ENCODE measurements around the gene BCL6B. TPM values are rescaled to one million over a fixed set of nuclear protein-coding genes. Genes with fewer than 3 reads are reported as not detected.

Gene BCL6B
- total RNA-seq, 2 experiments from 2014 or later: not detected

GRCh38 chr17:7074931-7075330, 52.1 kb downstream of the BCL6B start:
- no peaks in the 10 kb centered on the region for H3K9me3 ChIP-seq (ENCODE audit: low read length)
- TF ChIP-seq, protein P1, sequence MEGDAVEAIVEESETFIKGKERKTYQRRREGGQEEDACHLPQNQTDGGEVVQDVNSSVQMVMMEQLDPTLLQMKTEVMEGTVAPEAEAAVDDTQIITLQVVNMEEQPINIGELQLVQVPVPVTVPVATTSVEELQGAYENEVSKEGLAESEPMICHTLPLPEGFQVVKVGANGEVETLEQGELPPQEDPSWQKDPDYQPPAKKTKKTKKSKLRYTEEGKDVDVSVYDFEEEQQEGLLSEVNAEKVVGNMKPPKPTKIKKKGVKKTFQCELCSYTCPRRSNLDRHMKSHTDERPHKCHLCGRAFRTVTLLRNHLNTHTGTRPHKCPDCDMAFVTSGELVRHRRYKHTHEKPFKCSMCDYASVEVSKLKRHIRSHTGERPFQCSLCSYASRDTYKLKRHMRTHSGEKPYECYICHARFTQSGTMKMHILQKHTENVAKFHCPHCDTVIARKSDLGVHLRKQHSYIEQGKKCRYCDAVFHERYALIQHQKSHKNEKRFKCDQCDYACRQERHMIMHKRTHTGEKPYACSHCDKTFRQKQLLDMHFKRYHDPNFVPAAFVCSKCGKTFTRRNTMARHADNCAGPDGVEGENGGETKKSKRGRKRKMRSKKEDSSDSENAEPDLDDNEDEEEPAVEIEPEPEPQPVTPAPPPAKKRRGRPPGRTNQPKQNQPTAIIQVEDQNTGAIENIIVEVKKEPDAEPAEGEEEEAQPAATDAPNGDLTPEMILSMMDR (conservative IDR thresholded peaks at IDR 0.05; ENCODE audit: low read length): no peak
- TF ChIP-seq EZH2phosphoT487 (IDR thresholded peaks at IDR 0.05; ENCODE audit: borderline replicate concordance, low read depth, low read length): no peak
- H3K9me2 ChIP-seq (ENCODE audit: insufficient read depth, low read length): no peaks in the 10 kb centered on the region
- H4K20me1 ChIP-seq (ENCODE audit: insufficient read depth, low read length): no peaks in the 10 kb centered on the region
- no peak for DNase-seq (ENCODE audit: low spot score)
- ChIA-PET POLR2A (no interaction called here), CTCF (ENCODE audit: unreplicated experiment) (no interaction called here)
- no peaks in the 10 kb centered on the region for H3K4me1 ChIP-seq (ENCODE audit: insufficient read depth, low read length, poor library complexity, severe bottlenecking)
- H3K4me3 ChIP-seq (ENCODE audit: low read depth, low read length, poor library complexity, severe bottlenecking): no peak overlapping the region
- no TSS peak for BruUV-seq (replicated peaks)
- H3K27ac ChIP-seq (ENCODE audit: low read depth, low read length, poor library complexity, severe bottlenecking): no peak overlapping the region
- no peak overlapping the region for H3K4me2 ChIP-seq (ENCODE audit: low read length)
- no peaks in the 10 kb centered on the region for H3K79me2 ChIP-seq (ENCODE audit: insufficient read depth, low read depth, low read length)
- intact Hi-C loops (cut with micrococcal nuclease; ENCODE audit: unreplicated experiment): no loop called here
- H3K36me3 ChIP-seq (ENCODE audit: insufficient read depth, low read length): no peaks in the 10 kb centered on the region
- H2AFZ ChIP-seq (ENCODE audit: low read length): no peak overlapping the region

DNA sequence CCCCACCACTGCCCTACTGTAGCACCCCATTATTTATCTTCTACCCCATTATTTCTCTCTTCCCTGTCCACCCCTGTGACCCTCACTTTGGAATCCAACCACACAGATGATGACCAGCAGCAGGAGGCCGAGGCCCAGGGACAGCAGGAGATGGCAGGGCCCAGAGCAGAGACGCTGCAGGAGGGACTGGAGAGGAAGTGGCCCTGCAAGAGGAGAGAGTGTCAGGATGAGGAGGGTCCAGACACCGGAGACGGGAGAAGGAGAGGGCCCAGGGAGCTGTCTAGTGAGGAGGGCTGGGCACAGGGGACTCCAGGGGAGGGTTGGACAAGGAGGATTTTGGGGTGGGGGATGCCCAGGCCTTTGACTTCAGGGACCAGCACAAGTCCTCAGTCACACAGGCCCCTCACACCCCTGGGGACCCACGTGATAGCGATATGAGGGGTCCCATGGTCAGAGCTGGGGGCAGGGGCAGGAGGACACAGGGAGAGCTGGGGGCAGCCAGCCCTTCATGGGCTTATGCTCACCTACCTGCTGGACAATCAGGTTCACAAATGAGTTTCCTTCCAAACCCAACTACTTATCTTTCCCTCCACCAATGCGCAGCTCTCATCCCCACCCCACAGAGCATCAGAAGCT, 55.2 kb downstream of the BCL6B start:
- H3K4me2 ChIP-seq (ENCODE audit: low read length): no peak overlapping the region
- no peak overlapping the region for H3K4me3 ChIP-seq (ENCODE audit: low read depth, low read length, poor library complexity, severe bottlenecking)
- no peaks in the 10 kb centered on the region for H4K20me1 ChIP-seq (ENCODE audit: insufficient read depth, low read length)
- no TSS peak for BruUV-seq (replicated peaks)
- POLR2A ChIA-PET: no interaction called here
- H2AFZ ChIP-seq (ENCODE audit: low read length): no peak overlapping the region
- no peak for DNase-seq (ENCODE audit: low spot score)
- no peaks in the 10 kb centered on the region for H3K9me2 ChIP-seq (ENCODE audit: insufficient read depth, low read length)
- TF ChIP-seq, protein P1 (conservative IDR thresholded peaks at IDR 0.05; ENCODE audit: low read length): no peak
- H3K27ac ChIP-seq (ENCODE audit: low read depth, low read length, poor library complexity, severe bottlenecking): no peak overlapping the region
- H3K36me3 ChIP-seq (ENCODE audit: insufficient read depth, low read length): no peaks in the 10 kb centered on the region
- CTCF ChIA-PET (ENCODE audit: unreplicated experiment): no interaction called here
- intact Hi-C loops (cut with micrococcal nuclease; ENCODE audit: unreplicated experiment): no loop called here
- H3K9me3 ChIP-seq (ENCODE audit: low read length): no peaks in the 10 kb centered on the region
- no peaks in the 10 kb centered on the region for H3K4me1 ChIP-seq (ENCODE audit: insufficient read depth, low read length, poor library complexity, severe bottlenecking)
- no peaks in the 10 kb centered on the region for H3K79me2 ChIP-seq (ENCODE audit: insufficient read depth, low read depth, low read length)

DNA sequence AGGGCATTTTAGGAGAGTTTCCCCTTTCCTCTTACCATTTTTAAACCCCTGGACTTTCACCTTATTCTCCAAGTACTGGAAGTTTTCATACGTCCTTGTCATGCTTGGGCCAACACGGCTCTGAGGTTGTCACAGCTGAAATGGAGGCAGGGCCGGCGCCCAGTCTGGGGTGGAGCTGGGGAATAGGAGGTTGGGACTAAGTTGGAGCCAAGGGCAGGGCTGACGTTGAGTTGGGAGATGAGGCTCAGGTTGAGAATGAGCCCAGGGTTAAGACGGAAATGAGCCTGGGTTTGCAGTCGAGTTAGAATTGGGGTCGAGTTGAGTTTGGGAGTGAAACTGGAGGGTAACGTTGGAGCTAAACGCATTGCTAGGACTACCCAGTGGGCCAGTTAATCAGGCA, 55.9 kb downstream of the BCL6B start:
- no peaks in the 10 kb centered on the region for H3K9me2 ChIP-seq (ENCODE audit: insufficient read depth, low read length)
- no peak overlapping the region for H3K4me2 ChIP-seq (ENCODE audit: low read length)
- no peak overlapping the region for H3K4me3 ChIP-seq (ENCODE audit: low read depth, low read length, poor library complexity, severe bottlenecking)
- no peaks in the 10 kb centered on the region for H4K20me1 ChIP-seq (ENCODE audit: insufficient read depth, low read length)
- no peak for DNase-seq (ENCODE audit: low spot score)
- H3K4me1 ChIP-seq (ENCODE audit: insufficient read depth, low read length, poor library complexity, severe bottlenecking): no peaks in the 10 kb centered on the region
- no peak for TF ChIP-seq EZH2phosphoT487 (IDR thresholded peaks at IDR 0.05; ENCODE audit: borderline replicate concordance, low read depth, low read length)
- TF ChIP-seq, protein P1 (conservative IDR thresholded peaks at IDR 0.05; ENCODE audit: low read length): no peak
- no peak overlapping the region for H3K27ac ChIP-seq (ENCODE audit: low read depth, low read length, poor library complexity, severe bottlenecking)
- H3K9me3 ChIP-seq (ENCODE audit: low read length): no peaks in the 10 kb centered on the region
- ChIA-PET POLR2A (interaction anchor here (0.6 kb wide), 1 partner anchor 90 kb away, joined by 5 read pairs; no protein-coding TSS in a partner anchor), CTCF (ENCODE audit: unreplicated experiment) (no interaction called here)
- H3K36me3 ChIP-seq (ENCODE audit: insufficient read depth, low read length): no peaks in the 10 kb centered on the region
- BruUV-seq (replicated peaks): no TSS peak
- intact Hi-C loops (cut with micrococcal nuclease; ENCODE audit: unreplicated experiment): no loop called here
- H3K79me2 ChIP-seq (ENCODE audit: insufficient read depth, low read depth, low read length): no peaks in the 10 kb centered on the region
- no peak overlapping the region for H2AFZ ChIP-seq (ENCODE audit: low read length)

Small RNA genes lying within 50 kb of the gene (small RNA-seq; reads per million reads assigned to genes)
- not detected for gene AC120057.1

Other genes starting within 250 kb of the BCL6B start
- not detected in 2 replicates for gene FBXO39, start 246.8 kb upstream of the BCL6B start, total RNA-seq (2014; rRNA removed; shearing (Covaris generic))
- not detected in 2 replicates for gene FBXO39, start 246.8 kb upstream of the BCL6B start, total RNA-seq (2022)
- gene TEKT1, start 191.3 kb upstream of the BCL6B start, total RNA-seq (2014; rRNA removed; shearing (Covaris generic)): not detected in 2 replicates
- not detected in 2 replicates for gene TEKT1, start 191.3 kb upstream of the BCL6B start, total RNA-seq (2022)
- gene ALOX12, start 27.0 kb upstream of the BCL6B start, total RNA-seq (2014; rRNA removed; shearing (Covaris generic)): not detected in 2 replicates
- not detected in 2 replicates for gene ALOX12, start 27.0 kb upstream of the BCL6B start, total RNA-seq (2022)
- 110 and 145 TPM in 2 replicates for gene RNASEK, start 10.4 kb upstream of the BCL6B start, total RNA-seq (2014; rRNA removed; shearing (Covaris generic))
- 126 and 139 TPM in 2 replicates for gene RNASEK, start 10.4 kb upstream of the BCL6B start, total RNA-seq (2022)
- gene SLC16A13, start 13.0 kb downstream of the BCL6B start, total RNA-seq (2014; rRNA removed; shearing (Covaris generic)): 0.77 and 2.8 TPM in 2 replicates
- gene SLC16A13, start 13.0 kb downstream of the BCL6B start, total RNA-seq (2022): 18.3 and 22.5 TPM in 2 replicates
- gene SLC16A11, start 21.0 kb downstream of the BCL6B start, total RNA-seq (2014; rRNA removed; shearing (Covaris generic)): not detected in 2 replicates
- gene SLC16A11, start 21.0 kb downstream of the BCL6B start, total RNA-seq (2022): not detected in 2 replicates
- not detected in 2 replicates for gene CLEC10A, start 57.2 kb downstream of the BCL6B start, total RNA-seq (2014; rRNA removed; shearing (Covaris generic))
- not detected in 2 replicates for gene CLEC10A, start 57.2 kb downstream of the BCL6B start, total RNA-seq (2022)
- not detected in 2 replicates for gene ASGR2, start 91.8 kb downstream of the BCL6B start, total RNA-seq (2014; rRNA removed; shearing (Covaris generic))
- not detected in 2 replicates for gene ASGR2, start 91.8 kb downstream of the BCL6B start, total RNA-seq (2022)
- gene ASGR1, start 156.3 kb downstream of the BCL6B start, total RNA-seq (2014; rRNA removed; shearing (Covaris generic)): 0.23 and 1.1 TPM in 2 replicates
- gene ASGR1, start 156.3 kb downstream of the BCL6B start, total RNA-seq (2022): 0.85 and 1.2 TPM in 2 replicates
- 9.0 and 15.4 TPM in 2 replicates for gene DLG4, start 196.8 kb downstream of the BCL6B start, total RNA-seq (2014; rRNA removed; shearing (Covaris generic))
- 27.3 and 30.2 TPM in 2 replicates for gene DLG4, start 196.8 kb downstream of the BCL6B start, total RNA-seq (2022)
- 226 and 297 TPM in 2 replicates for gene ACADVL, start 196.9 kb downstream of the BCL6B start, total RNA-seq (2014; rRNA removed; shearing (Covaris generic))
- 204 and 238 TPM in 2 replicates for gene ACADVL, start 196.9 kb downstream of the BCL6B start, total RNA-seq (2022)
- 84.3 and 98.8 TPM in 2 replicates for gene DVL2, start 211.5 kb downstream of the BCL6B start, total RNA-seq (2014; rRNA removed; shearing (Covaris generic))
- gene DVL2, start 211.5 kb downstream of the BCL6B start, total RNA-seq (2022): 99.9 and 100 TPM in 2 replicates
- gene PHF23, start 216.4 kb downstream of the BCL6B start, total RNA-seq (2014; rRNA removed; shearing (Covaris generic)): 47.7 and 50.8 TPM in 2 replicates
- 36.5 and 43.3 TPM in 2 replicates for gene PHF23, start 216.4 kb downstream of the BCL6B start, total RNA-seq (2022)
- 106 and 128 TPM in 2 replicates for gene GABARAP, start 219.4 kb downstream of the BCL6B start, total RNA-seq (2014; rRNA removed; shearing (Covaris generic))
- gene GABARAP, start 219.4 kb downstream of the BCL6B start, total RNA-seq (2022): 199 and 207 TPM in 2 replicates
- gene CTDNEP1, start 228.7 kb downstream of the BCL6B start, total RNA-seq (2014; rRNA removed; shearing (Covaris generic)): 52.1 and 53.2 TPM in 2 replicates
- 161 and 173 TPM in 2 replicates for gene CTDNEP1, start 228.7 kb downstream of the BCL6B start, total RNA-seq (2022)
- gene ELP5, start 229.2 kb downstream of the BCL6B start, total RNA-seq (2014; rRNA removed; shearing (Covaris generic)): 71.7 and 84.6 TPM in 2 replicates
- 96.8 and 97.3 TPM in 2 replicates for gene ELP5, start 229.2 kb downstream of the BCL6B start, total RNA-seq (2022)
- gene CLDN7, start 239.4 kb downstream of the BCL6B start, total RNA-seq (2014; rRNA removed; shearing (Covaris generic)): 0.28 TPM in 1 of 2 replicates, not detected in the other
- 0.32 and 0.65 TPM in 2 replicates for gene CLDN7, start 239.4 kb downstream of the BCL6B start, total RNA-seq (2022)